GM19328 (cell line): ENCODE data around the gene NDEL1.

Experiments used
- ATAC-seq: cut with Tn5 transposase; IDR thresholded peaks from one replicate; pipeline ENCODE4 v1.9.1; 2021; ENCODE audit warnings: mild to moderate bottlenecking, moderate library complexity; ENCODE audit not compliant: unreplicated experiment

Gene NDEL1

GRCh38 chr17:8453326-8453725 is 17.6 kb downstream of the NDEL1 start:
- ATAC-seq: no peak

GRCh38 chr17:8455665-8456209 is 20.1 kb downstream of the NDEL1 start:
- no peak for ATAC-seq

GRCh38 chr17:8458128-8458527 is 22.4 kb downstream of the NDEL1 start:
- no peak for ATAC-seq

- ATAC-seq: no peak
Observed at GRCh38 chr17:8459107-8459506, 23.4 kb downstream of the NDEL1 start.

GRCh38 chr17:8459831-8460230 is 24.1 kb downstream of the NDEL1 start:
- ATAC-seq: no peak

GRCh38 chr17:8462564-8462963 is 26.9 kb downstream of the NDEL1 start:
- no peak for ATAC-seq

GRCh38 chr17:8463099-8463498 is 27.4 kb downstream of the NDEL1 start:
- ATAC-seq: no peak

- no peak for ATAC-seq
Observed at GRCh38 chr17:8464941-8465340, 29.3 kb downstream of the NDEL1 start.

GRCh38 chr17:8465356-8465755 is 29.7 kb downstream of the NDEL1 start:
- ATAC-seq: no peak

- no peak for ATAC-seq
Observed at GRCh38 chr17:8465759-8466158, 30.1 kb downstream of the NDEL1 start.

- ATAC-seq: no peak
Observed at GRCh38 chr17:8466456-8466855, 30.8 kb downstream of the NDEL1 start.

GRCh38 chr17:8466873-8467272 is 31.2 kb downstream of the NDEL1 start:
- ATAC-seq: no peak

GRCh38 chr17:8467527-8467926 is 31.8 kb downstream of the NDEL1 start:
- no peak for ATAC-seq

GRCh38 chr17:8468127-8468526 is 32.4 kb downstream of the NDEL1 start:
- ATAC-seq: no peak

- no peak for ATAC-seq
Observed at GRCh38 chr17:8468980-8469379, 33.3 kb downstream of the NDEL1 start.

- ATAC-seq: no peak
Observed at GRCh38 chr17:8469964-8470363, 34.3 kb downstream of the NDEL1 start.

GRCh38 chr17:8470447-8471047 is 34.9 kb downstream of the NDEL1 start:
- ATAC-seq: no peak

- ATAC-seq: no peak
Observed at GRCh38 chr17:8472663-8473062, 37.0 kb downstream of the NDEL1 start.

GRCh38 chr17:8473451-8474192 is 37.9 kb downstream of the NDEL1 start:
- ATAC-seq: no peak

GRCh38 chr17:8474826-8475225 is 39.1 kb downstream of the NDEL1 start:
- ATAC-seq: no peak

GRCh38 chr17:8475227-8475626 is 39.5 kb downstream of the NDEL1 start:
- no peak for ATAC-seq

GRCh38 chr17:8475781-8476180 is 40.1 kb downstream of the NDEL1 start:
- ATAC-seq: no peak
